SK-N-SH treated with all-trans-retinoic acid at 6 μM for 48 hours (cell line): ENCODE data around the gene DNASE2.

Experiments used
- ATAC-seq: fragments of 200-7000 bp; cut with Tn5 transposase; 3 replicates; pipeline ENCODE4 v1.9.1; 2020; ENCODE audit warnings: mild to moderate bottlenecking, moderate library complexity
- ARNTL ChIP-seq: fragments of 450-650 bp; formaldehyde crosslinking; IDR thresholded peaks from 2 replicates; pipeline ENCODE4 v1.5.0; 2020; ENCODE audit warnings: low read depth, mild to moderate bottlenecking, moderate library complexity, borderline replicate concordance
- CREB5 ChIP-seq: fragments of 250-450 bp; sonication (Bioruptor Pico); IDR thresholded peaks from 2 replicates; pipeline ENCODE4 v1.5.1; 2020; ENCODE audit warnings: low read depth, mild to moderate bottlenecking, moderate library complexity
- CSDC2 ChIP-seq: fragments of 250-450 bp; sonication (Bioruptor Pico); IDR thresholded peaks from 2 replicates; pipeline ENCODE4 v1.5.0; 2020; ENCODE audit warnings: mild to moderate bottlenecking, moderate library complexity
- CSRNP3 ChIP-seq: fragments of 250-450 bp; sonication (Bioruptor Pico); IDR thresholded peaks from 2 replicates; pipeline ENCODE4 v1.5.1; 2021; ENCODE audit warnings: mild to moderate bottlenecking, moderate library complexity
- ESRRG ChIP-seq: fragments of 250-450 bp; sonication (Bioruptor Pico); IDR thresholded peaks from 2 replicates; pipeline ENCODE4 v1.6.1; 2021; ENCODE audit warnings: mild to moderate bottlenecking
- GLIS3 ChIP-seq: fragments of 250-450 bp; sonication (Bioruptor Pico); IDR thresholded peaks from 2 replicates; pipeline ENCODE4 v1.5.0; 2020; ENCODE audit warnings: mild to moderate bottlenecking, moderate library complexity
- OSR1 ChIP-seq: fragments of 250-450 bp; sonication (Bioruptor Pico); IDR thresholded peaks from 2 replicates; pipeline ENCODE4 v1.8.0; 2022; ENCODE audit warnings: moderate library complexity, mild to moderate bottlenecking, inconsistent platforms
- PATZ1 ChIP-seq: fragments of 250-450 bp; sonication (Bioruptor Pico); IDR thresholded peaks from 2 replicates; pipeline ENCODE4 v1.8.0; 2020; ENCODE audit warnings: mild to moderate bottlenecking, moderate library complexity, borderline replicate concordance
- POU6F1 ChIP-seq: fragments of 250-450 bp; sonication (Bioruptor Pico); IDR thresholded peaks from 2 replicates; pipeline ENCODE4 v1.8.0; 2021; ENCODE audit warnings: low read depth, mild to moderate bottlenecking, moderate library complexity, borderline replicate concordance
- PPARA ChIP-seq: fragments of 250-450 bp; sonication (Bioruptor Pico); IDR thresholded peaks from 2 replicates; pipeline ENCODE4 v1.5.0; 2020; ENCODE audit warnings: mild to moderate bottlenecking, borderline replicate concordance
- SNAI2 ChIP-seq: fragments of 250-450 bp; sonication (Bioruptor Pico); IDR thresholded peaks from 2 replicates; pipeline ENCODE4 v1.5.0; 2020; ENCODE audit warnings: mild to moderate bottlenecking, moderate library complexity
- TSHZ2 ChIP-seq: fragments of 250-450 bp; sonication (Bioruptor Pico); IDR thresholded peaks from 2 replicates; pipeline ENCODE4 v1.5.0; 2020; ENCODE audit warnings: mild to moderate bottlenecking, moderate library complexity
- ZFP3 ChIP-seq: fragments of 250-450 bp; sonication (Bioruptor Pico); IDR thresholded peaks from 2 replicates; pipeline ENCODE4 v1.5.0; 2020; ENCODE audit warnings: mild to moderate bottlenecking, moderate library complexity
- ZFP30 ChIP-seq: fragments of 450-650 bp; formaldehyde crosslinking; IDR thresholded peaks from 2 replicates; pipeline ENCODE4 v1.5.0; 2022; ENCODE audit warnings: mild to moderate bottlenecking, moderate library complexity
- ZNF565 ChIP-seq: fragments of 450-650 bp; formaldehyde crosslinking; conservative IDR thresholded peaks from 2 replicates; pipeline ENCODE4 v1.5.0; 2020; ENCODE audit warnings: low read depth, mild to moderate bottlenecking, moderate library complexity
- ZNF70 ChIP-seq: fragments of 450-650 bp; formaldehyde crosslinking; IDR thresholded peaks from 2 replicates; pipeline ENCODE4 v1.5.0; 2020; ENCODE audit warnings: mild to moderate bottlenecking, moderate library complexity
- ZNF8 ChIP-seq: fragments of 450-650 bp; formaldehyde crosslinking; IDR thresholded peaks from 2 replicates; pipeline ENCODE4 v1.5.0; 2020; ENCODE audit warnings: mild to moderate bottlenecking, moderate library complexity

The DNASE2 gene

GRCh38 chr19:12924621-12925310 lies 43.5 kb upstream of the DNASE2 start (continued):
- no peak for TF ChIP-seq ZFP30 (CRISPR knock-in tag)

- no peak for ATAC-seq
Observed at GRCh38 chr19:12922959-12923358, 41.7 kb upstream of the DNASE2 start.

More at GRCh38 chr19:12922959-12923358, 41.7 kb upstream of the DNASE2 start:
- TF ChIP-seq CSDC2 (no peak), ESRRG (CRISPR knock-in tag) (no peak), CSRNP3 (CRISPR knock-in tag) (no peak), ZNF70 (CRISPR knock-in tag) (no peak), TSHZ2 (no peak), OSR1 (CRISPR knock-in tag) (no peak), CREB5 (CRISPR knock-in tag) (no peak), ZNF565 (CRISPR knock-in tag) (no peak), PATZ1 (CRISPR knock-in tag) (no peak), SNAI2 (CRISPR knock-in tag) (no peak), GLIS3 (CRISPR knock-in tag) (no peak), ZNF8 (CRISPR knock-in tag) (no peak), POU6F1 (CRISPR knock-in tag) (no peak), ARNTL (no peak), ZFP3 (CRISPR knock-in tag) (no peak), ZFP30 (CRISPR knock-in tag) (no peak), PPARA (CRISPR knock-in tag) (no peak)
